HG02610 (cell line): ENCODE measurements around the gene SMIM41.

Source experiments
- ATAC-seq: cut with Tn5 transposase; IDR thresholded peaks from one replicate; pipeline ENCODE4 v1.9.1; 2021; ENCODE audit warnings: mild to moderate bottlenecking, moderate library complexity; ENCODE audit not compliant: unreplicated experiment

The SMIM41 gene

GRCh38 chr12:52120951-52121823 is 41.7 kb downstream of the SMIM41 start:
- no peak for ATAC-seq

GRCh38 chr12:52121824-52122539 is 42.5 kb downstream of the SMIM41 start:
- no peak for ATAC-seq

DNA sequence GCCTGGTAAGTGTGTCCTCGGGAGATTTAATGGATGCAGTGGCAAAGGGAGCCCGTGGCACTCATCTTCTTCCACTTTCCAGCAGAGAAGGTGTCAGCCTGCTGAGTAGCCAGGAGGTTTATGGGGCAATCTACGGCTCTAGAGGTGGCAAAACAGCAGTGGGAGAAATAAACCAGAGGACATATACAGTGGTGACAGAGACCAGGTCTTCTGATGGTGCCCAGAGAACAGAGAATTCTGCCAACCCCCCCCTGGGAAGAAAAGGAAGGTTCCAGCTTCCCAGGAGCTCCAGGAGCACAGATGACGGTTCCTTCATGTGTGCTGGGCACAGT is 43.0 kb downstream of the SMIM41 start:
- ATAC-seq = no peak

DNA sequence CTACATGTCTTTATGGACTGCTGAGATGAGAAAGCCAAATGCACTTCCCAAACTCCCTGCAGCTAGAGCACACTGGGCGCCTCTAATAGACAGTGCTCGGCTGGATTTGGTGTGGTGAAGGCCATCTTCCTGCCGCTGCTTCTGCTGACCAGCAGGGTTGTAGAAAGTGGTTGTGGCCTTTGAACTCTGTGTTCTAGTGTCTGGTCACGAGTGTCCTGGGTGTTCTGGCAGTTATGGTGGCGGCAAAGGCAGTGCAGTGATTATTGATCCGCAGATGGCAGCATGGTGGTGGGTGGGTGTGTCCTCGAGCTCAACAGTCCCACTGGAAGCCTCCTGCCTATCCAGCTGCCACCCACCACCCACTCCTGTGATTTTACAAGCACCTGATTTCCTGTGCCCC is 43.4 kb downstream of the SMIM41 start:
- no peak for ATAC-seq

- ATAC-seq = no peak
These were observed 44.1 kb downstream of the SMIM41 start for GRCh38 chr12:52123487-52124186.

DNA sequence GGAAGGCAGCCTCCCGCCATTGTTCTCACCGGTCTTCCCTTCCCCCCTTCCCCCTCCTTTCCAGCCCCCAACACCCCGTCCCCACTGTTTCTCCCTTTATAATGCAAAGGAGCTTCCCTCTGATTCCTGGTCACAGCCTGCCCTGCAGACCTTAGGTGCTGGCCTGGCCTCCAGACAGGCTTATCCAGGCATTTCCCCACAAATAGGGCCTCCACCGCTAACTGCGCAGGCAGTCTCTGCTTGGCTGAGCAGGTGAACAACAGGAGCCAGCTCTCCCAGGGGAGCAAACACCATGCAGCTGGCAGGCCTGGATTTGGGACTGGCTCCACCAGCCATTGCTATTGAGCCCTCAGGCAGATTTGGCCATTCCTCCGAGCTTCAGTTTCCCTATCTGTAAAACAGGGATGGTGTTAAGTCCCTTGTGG is 46.0 kb downstream of the SMIM41 start:
- ATAC-seq = no peak

- ATAC-seq = no peak
These were observed 46.6 kb downstream of the SMIM41 start for GRCh38 chr12:52126050-52126604.

DNA sequence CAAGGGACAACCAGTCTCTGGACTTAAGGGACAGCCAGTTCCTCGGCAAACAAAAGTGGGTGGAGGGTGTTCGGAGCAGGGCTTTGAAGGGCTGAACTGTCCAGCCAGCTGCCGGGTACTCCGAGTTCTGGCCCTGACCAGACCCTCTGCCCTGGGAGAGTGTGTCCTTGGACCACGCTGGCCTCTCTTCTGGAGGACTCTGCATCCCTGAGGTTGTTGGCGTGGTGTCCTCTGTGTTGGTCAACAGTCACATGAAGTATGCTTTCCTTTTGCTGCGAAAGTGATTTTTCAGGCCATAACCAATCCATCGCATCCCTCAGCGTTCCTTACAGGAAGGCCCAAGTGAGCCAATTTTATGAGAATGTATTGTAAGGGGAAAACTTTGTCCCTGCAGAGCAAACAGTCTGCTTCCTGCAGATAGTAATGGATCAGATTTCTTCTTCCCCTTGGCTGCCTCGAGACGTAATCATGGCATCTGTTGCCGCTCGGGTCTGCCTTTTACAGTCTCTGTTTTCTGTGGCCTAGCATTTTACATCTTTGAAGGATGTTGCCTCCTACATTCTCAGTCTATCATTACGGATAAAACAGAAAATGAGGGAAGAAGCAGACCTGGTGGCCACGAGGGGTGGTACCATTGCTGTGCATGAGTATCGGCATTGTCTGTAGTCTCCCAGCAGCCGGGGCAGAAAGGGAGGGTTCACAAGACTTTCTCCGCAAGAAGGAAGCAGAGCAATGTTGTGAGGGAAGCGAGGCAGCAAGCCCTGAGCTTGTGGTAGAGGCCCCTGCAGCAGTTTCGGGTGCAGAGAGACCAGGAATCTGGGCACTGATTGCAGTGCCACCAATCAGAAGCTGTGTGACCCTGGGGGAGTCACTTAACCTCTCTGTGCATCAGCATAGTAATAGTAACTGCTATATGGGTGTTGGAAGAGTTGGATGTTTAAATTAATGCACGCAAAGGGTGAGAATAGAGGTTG is 47.4 kb downstream of the SMIM41 start:
- ATAC-seq = no peak

DNA sequence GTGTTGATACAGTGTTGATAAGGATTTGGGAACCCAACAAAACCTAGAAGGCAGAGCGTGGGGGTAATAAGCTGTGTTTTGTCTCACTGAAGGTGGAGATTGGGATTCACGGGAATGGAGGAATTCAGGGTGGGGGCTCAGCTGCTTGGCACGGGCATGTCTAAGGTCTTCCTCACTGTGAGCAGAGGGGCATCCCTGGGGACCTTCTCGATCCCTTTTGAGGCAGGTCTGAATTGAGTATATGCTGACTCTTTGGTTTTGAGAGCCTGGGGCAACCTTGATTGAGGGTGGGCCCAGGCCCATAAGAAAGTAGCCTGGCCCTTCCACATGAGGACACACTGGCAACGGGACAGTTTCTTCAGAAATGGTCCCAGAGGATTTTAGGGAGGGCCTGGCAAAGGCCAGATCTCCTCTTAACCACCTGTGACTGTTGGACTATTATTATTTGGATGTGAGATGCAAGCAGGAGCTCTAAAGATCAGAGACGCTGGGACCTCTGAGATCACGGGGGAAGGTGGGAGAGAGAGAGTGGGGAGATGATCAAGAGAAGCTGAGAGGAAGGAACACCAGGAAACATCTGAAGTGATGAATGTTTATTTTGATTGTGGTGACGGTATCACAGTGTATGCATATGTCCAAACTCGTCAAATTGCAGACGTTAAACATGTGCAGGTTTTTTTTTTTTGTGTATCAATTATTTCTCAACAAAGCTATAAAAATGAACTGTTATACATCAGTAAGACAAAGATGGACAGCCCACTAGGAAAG is 48.4 kb downstream of the SMIM41 start:
- no peak for ATAC-seq

DNA sequence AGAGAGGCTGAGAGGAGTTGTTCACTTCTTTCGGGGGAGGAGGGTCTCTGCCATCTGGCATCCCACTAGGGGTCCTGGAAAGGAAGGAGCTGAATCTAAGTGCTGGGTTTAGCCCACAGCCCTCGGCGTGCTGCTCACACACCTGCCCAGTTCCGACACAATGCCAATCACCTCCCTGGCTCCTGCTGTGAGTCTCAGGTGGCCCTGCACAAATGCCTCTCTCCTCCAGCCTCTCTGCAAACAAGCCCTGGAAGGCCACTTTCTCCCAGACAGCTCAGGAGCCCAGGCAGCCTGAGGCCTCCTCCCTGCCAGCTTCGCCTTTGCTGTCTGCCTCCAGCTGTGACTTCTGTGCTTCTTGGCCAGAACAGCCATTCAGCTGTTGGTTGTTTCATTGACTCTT is 51.2 kb downstream of the SMIM41 start:
- ATAC-seq = no peak

GRCh38 chr12:52132754-52133161 is 53.3 kb downstream of the SMIM41 start:
- no peak for ATAC-seq

- ATAC-seq = no peak
These were observed 58.2 kb downstream of the SMIM41 start for GRCh38 chr12:52137746-52138145.

DNA sequence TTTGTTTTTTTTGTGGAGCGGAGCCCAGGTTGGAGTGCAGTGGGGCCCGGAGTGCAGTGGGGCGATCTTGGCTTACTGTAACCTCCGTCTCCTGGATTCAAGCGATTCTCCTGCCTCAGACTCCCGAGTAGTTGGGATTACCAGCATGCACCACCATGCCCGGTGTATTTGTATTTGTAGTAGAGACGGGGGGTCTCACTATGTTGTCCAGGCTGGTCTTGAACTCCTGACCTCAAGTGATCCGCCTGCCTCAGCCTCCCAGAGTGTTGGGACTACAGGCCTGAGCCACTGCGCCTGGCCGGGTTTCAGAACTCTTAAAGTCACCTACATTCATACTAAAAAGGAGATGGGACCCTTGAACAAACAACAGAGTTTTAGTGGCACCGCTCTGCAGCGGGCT is 59.6 kb downstream of the SMIM41 start:
- ATAC-seq = no peak

GRCh38 chr12:52139579-52140062 is 60.1 kb downstream of the SMIM41 start:
- ATAC-seq = no peak

- no peak for ATAC-seq
These were observed 61.8 kb downstream of the SMIM41 start for GRCh38 chr12:52141306-52141705.

- ATAC-seq = no peak
These were observed 62.4 kb downstream of the SMIM41 start for GRCh38 chr12:52141875-52142274.

DNA sequence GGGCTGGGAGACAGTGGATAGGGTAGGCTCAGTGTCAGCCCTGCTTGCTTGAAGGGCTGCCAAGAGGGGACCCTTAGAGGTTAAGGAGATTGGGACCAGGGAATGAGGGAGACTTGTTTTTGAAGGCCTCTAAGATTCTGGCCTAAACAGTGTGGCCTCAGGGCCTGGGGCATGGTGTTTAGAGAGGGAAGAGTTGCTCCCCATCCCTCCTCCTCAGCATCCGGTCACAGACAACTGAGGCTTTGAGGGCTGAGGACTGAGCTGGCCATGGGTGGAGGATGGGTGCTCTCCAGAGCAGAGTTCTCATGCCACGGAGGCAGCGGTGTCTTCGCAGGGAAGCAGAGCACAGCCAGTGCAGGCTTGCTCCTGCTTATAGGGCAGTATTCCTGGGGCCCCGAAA is 62.9 kb downstream of the SMIM41 start:
- no peak for ATAC-seq

DNA sequence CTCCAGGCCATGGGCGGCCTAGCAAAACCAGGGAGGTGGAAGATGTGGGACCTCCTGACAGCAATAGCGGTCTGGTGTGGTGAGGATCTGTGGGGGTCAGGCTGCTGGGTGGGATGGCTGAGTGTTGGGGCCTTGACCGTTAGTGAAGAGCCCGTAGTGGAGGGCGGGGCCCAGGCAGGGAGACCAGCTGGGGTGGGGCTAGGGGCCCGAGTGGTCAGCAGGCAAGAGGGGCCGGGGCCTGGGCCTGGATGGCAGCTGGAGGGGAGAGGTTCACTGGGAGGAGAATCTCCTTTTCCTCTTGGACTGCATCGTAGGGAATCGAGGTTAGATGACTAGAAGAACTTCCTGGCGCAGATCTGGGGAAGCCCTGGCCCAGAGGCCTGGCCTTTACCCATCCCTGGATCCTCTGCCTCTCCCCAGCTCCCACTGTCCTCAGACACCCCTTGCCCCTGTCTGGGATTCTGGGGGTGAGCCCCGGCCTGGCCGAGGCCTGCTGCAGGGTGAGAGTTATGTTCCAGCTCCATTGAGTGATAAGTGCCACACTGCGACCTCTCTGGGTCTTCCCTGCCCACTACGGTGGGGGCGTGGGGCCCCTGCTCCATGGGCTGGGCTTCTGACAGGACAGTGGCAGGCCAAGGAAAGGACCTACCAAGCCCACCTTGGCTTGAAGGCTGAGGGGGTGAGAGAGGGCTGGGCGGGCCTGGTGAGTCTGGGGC is 65.2 kb downstream of the SMIM41 start:
- no peak for ATAC-seq
